GM18507 (cell line): ENCODE results near the gene GRK7.
"Not testable (repeated sequence)": the region's sequence is repeated elsewhere in the genome, so short reads cannot be mapped to it uniquely, and the experiment has no call there.

Experiments
- DNase-seq: peaks from one replicate; pipeline ENCODE4 v3.0.0; 2011; ENCODE audit warnings: low read depth; ENCODE audit not compliant: insufficient read length; ENCODE audit errors: extremely low spot score
- FAIRE-seq: peaks from 2 replicates; lab custom pipeline; 2011; peaks lifted over from hg19 to GRCh38; lab: Jason Lieb, UNC

The GRK7 gene

DNA sequence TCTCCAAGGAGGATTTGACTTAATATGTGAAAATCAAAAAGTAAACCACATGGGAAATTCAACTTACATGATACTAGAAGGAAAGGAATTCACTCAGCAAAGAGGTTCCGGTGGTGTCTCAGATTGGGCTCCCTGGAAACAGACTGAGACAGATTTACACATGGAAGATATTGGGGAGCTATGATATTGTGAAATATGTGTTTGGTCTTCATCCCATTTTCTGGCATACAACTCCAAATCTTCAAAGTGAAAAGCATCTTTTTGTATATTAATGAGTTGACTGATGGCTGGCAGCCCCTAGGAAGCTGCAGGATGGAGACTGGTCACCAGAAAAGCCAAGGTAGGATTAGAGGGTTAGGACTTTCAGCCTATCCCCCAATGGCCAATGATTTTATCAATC is 29.3 kb downstream of the GRK7 start:
- DNase-seq (no peak), FAIRE-seq (no peak)

- DNase-seq: no peak
- no peak for FAIRE-seq
Observed at GRCh38 chr3:141793476-141794260, 30.5 kb downstream of the GRK7 start.

GRCh38 chr3:141795276-141795675 is 32.1 kb downstream of the GRK7 start:
- FAIRE-seq: no peak
- no peak for DNase-seq

- DNase-seq (no peak), FAIRE-seq (no peak)
Observed at GRCh38 chr3:141795741-141796080, 32.5 kb downstream of the GRK7 start.

DNA sequence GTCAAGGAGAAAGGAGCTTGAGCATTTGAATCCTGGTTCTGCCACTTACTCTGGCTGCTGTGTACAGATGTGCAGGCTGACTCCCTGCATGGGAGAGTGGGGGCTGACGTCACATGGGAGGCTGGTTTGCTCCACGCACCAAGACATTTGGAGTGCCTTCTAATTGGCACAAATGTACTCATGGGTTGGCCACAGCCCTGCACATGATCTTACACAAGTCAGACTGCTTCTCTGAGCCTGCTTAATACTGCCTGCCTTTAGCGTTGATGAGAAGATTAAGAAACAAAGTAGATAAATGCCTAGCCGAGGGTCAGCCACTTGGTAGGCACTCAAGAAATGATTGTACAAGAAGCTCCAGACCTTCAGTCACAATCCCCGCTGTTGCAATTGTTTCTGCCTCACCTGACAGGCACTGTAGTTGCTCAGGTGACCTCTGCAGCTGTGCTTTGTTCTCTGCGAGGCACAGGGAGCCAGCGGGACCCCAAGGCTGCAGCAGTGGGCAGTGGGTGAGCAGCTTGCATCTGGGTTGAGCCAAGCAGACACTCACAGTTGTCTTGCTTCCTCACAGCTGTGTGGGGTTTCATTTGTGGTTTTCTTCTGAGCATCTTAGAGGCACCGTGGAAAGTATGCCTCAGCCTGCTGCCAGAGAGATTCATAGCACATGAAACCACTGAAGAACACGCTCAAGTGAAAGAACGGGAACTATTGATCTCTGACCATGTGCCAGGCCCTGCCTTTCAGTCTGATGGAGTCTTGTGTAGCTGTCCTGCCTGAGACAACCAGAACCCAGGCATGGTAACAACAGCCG is 33.1 kb downstream of the GRK7 start:
- peak; percentile 47 for DNase-seq
- peak; percentile 94 for FAIRE-seq

DNA sequence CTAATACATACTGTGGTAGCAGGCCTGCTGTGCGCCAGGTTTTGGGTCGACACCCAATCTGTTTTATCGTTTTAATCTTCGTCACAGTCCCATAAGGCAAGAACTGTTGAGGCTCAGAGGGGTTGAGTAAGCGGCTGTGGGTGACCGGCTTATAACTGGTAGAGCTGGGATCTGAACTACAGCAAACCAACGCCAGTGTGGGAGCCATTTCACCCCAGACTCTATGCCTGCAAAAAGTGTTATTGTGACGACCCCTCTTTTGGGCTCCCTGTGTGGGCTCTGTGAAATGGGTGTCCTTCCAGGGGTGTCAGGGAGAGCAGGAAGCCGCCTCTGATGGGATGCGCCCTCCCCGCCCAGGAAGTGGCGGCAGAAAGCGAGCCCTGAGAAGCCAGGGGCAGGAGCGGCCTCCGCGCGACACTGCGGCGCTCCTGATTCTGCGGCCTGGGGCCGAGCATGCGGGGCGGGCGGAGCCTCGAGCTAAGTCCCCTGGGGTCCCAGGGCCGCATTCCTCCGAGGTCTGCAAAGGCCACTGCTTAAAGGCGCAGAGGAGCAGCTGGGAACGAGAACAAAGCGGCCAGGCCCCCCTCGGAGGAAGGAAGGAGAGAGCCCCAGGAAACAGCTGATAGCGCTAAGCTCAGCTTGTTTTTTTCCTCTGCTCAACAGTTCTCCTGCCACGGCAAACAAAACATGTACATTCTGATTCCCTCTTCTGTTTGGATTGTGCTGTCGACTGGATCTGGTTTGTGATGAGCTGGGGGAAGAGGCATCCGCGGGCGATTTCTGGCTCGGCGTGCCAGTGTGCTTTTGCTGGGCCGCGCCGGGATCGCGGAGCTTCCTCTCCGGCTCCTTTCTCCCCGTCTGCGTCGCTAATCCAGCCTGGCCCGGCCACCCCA is 33.9 kb downstream of the GRK7 start:
- DNase-seq (no peak), FAIRE-seq (no peak)

DNA sequence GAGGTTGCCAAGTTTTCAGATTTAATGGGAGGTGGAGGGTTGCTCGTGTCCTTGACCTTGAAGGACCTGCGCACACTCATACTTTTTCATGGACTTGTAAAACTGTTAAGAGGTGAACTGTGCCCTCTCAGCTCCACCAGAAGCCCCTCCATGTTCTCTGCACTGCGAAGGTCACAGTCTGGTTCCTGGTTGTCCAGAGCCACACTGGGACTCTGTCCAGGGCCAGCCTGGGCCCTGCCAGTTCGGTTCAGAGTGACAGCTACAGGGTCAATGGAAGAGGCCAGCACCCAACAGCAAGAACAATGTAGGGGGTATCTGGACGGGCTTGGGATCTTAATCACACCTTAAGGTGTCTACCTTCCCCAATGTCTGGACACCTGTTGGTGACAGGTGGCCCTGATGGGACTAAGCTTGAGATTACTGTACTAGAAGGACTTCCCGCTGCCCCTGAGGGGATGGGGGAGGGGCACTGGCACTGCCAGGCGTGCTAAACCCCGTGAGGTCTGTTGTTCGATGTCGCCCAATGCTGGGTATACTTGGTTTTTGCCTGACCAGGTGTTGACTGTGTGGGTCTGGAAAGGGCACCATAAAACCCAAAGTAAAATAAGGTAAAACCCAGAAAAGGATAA is 34.7 kb downstream of the GRK7 start:
- no peak for DNase-seq
- no peak for FAIRE-seq

GRCh38 chr3:141798448-141798845 is 35.2 kb downstream of the GRK7 start:
- FAIRE-seq (no peak), DNase-seq (no peak)

- DNase-seq (no peak), FAIRE-seq (no peak)
Observed at GRCh38 chr3:141802316-141803077, 39.3 kb downstream of the GRK7 start.

DNA sequence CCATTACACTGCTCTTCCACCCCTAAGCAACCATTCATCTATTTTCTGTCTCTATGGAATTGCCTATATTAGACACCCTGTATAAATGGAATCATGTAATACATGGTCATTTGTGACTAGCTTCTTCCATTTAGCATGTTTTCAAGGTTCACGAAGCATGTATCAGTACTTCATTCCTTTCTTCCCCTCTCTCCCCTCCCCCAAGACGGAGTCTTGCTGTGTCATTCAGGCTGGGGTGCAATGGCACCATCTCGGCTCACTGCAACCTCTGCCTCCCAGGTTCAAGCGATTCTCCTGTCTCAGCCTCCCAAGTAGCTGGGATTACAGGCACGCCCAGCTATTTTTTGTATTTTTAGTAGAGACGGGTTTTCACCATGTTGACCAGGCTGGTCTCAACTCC is 40.3 kb downstream of the GRK7 start:
- not testable (repeated sequence) for DNase-seq, FAIRE-seq

- DNase-seq (no peak), FAIRE-seq (no peak)
Observed at GRCh38 chr3:141804447-141804777, 41.2 kb downstream of the GRK7 start.

GRCh38 chr3:141804778-141805639 is 41.8 kb downstream of the GRK7 start:
- no peak for DNase-seq
- no peak for FAIRE-seq

- FAIRE-seq: no peak
- no peak for DNase-seq
Observed at GRCh38 chr3:141807277-141808033, 44.2 kb downstream of the GRK7 start.

DNA sequence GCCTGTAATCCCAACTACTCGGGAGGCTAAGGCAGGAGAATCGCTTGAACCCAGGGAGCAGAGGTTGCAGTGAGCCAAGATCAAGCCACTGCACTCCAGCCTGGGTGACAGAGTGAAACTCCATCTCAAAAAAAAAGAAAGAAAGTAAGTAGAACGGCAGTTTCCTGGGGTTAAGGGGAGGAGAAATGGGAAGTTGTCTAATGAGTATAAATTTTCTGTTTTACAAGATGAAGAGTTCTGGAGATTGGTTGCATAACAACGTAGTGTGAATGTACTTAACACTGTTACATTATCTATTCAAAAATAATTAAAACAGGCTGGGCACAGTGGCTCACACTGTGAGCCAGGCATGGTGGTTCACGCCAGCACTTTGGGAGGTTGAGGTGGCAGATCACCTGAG is 45.4 kb downstream of the GRK7 start:
- no peak for DNase-seq
- FAIRE-seq: no peak

GRCh38 chr3:141810161-141810560 is 47.0 kb downstream of the GRK7 start:
- FAIRE-seq: no peak
- DNase-seq: no peak

DNA sequence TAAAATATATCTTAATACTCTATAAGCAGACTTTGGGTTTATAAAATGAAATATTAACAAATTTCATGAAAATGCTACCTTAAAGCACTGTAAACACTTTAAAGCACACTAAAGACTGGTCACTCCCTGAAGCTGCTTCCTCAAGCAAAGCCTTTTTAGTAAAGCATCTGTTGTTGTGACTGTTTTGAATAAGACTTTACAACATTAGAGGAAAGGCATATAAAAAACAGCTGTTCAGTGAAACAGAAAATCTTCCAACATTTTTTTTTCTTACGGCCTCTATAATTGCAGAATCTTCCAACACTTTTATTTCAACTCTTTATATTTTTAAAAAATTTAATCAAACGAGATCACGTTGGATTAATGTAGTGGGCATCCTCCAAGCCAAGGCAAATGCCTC is 48.1 kb downstream of the GRK7 start:
- DNase-seq (no peak), FAIRE-seq (no peak)

DNA sequence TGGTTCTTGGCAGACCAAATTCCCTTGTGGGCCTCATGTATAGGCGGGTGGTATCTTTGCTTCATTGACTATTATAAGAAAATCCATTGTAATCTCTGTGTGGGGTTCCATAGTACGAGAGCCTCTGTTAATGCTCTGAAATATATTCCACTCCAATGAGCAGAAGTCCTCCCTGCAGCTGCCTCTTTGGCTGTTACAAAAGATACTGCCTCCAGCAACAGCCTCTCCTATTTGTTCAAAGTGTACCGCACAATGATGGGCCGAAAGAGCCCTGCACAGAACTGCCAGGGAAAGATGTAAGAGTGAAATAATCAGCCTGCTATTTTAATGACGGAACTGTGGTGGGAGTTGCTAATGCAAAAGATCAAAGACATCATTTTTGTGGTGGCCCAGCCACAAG is 48.9 kb downstream of the GRK7 start:
- no peak for FAIRE-seq

GRCh38 chr3:141812586-141812985 is 49.4 kb downstream of the GRK7 start:
- FAIRE-seq (no peak), DNase-seq (no peak)

More for the DNA sequence above, 48.9 kb downstream of the GRK7 start:
- DNase-seq: no peak
